Neuronal stem cell (in vitro differentiated cells): ENCODE measurements around the gene PCDHGA4.
"Not testable (repeated sequence)": the region's sequence is repeated elsewhere in the genome, so short reads cannot be mapped to it uniquely, and the experiment has no call there.

Experiments
- DNase-seq: peaks from one replicate; pipeline ENCODE4 v3.0.0-alpha.2; 2013; ENCODE audit warnings: low spot score
- H2AFZ ChIP-seq: one replicate; pipeline ENCODE4 v1.6.1; 2013; ENCODE audit warnings: mild to moderate bottlenecking, low read length, inconsistent platforms
- H2AK5ac ChIP-seq: 2 replicates; pipeline ENCODE4 v1.6.1; 2013; ENCODE audit warnings: low read depth, mild to moderate bottlenecking, inconsistent platforms, low read length, moderate library complexity, mixed read lengths
- H2BK120ac ChIP-seq: 2 replicates; pipeline ENCODE4 v1.6.1; 2013; ENCODE audit warnings: low read depth, mild to moderate bottlenecking, inconsistent platforms, low read length, moderate library complexity, mixed read lengths
- H2BK12ac ChIP-seq: one replicate; pipeline ENCODE4 v1.6.1; 2013; ENCODE audit warnings: low read length, inconsistent platforms
- H2BK15ac ChIP-seq: 2 replicates; pipeline ENCODE4 v1.6.1; 2013; ENCODE audit warnings: mild to moderate bottlenecking, low read length, inconsistent platforms, mixed read lengths
- H2BK5ac ChIP-seq: one replicate; pipeline ENCODE4 v1.6.1; 2013; ENCODE audit warnings: inconsistent platforms, mild to moderate bottlenecking, low read length, moderate library complexity
- H3K14ac ChIP-seq: one replicate; pipeline ENCODE4 v1.6.1; 2013; ENCODE audit warnings: low read length, inconsistent platforms
- H3K18ac ChIP-seq: 2 replicates; pipeline ENCODE4 v1.6.1; 2013; ENCODE audit warnings: low read length, inconsistent platforms
- H3K23ac ChIP-seq: 2 replicates; pipeline ENCODE4 v1.6.1; 2013; ENCODE audit warnings: low read depth, mild to moderate bottlenecking, mixed read lengths, low read length, inconsistent platforms; ENCODE audit not compliant: poor library complexity
- H3K27ac ChIP-seq: replicated peaks from 3 replicates; pipeline ENCODE4 v1.5.1; 2013; ENCODE audit warnings: low read length, inconsistent platforms
- H3K27me3 ChIP-seq, 3 experiments: 2 replicates each; pipeline ENCODE4 v1.6.1; 2013; ENCODE audit warnings: low read length in 3 of 3, mild to moderate bottlenecking in 2 of 3, inconsistent platforms in 1 of 3, low read depth in 1 of 3, mixed read lengths in 1 of 3, moderate library complexity in 1 of 3; ENCODE audit not compliant: control insufficient read depth in 3 of 3, insufficient read depth in 3 of 3
- H3K36me3 ChIP-seq, 2 donors: replicated peaks in 1 of 2; 2 replicates each; pipeline ENCODE4 v1.6.1; 2013; ENCODE audit warnings: low read length in 2 of 2; ENCODE audit not compliant: control insufficient read depth in 2 of 2, insufficient read depth in 2 of 2
- H3K4ac ChIP-seq: 2 replicates; pipeline ENCODE4 v1.6.1; 2013; ENCODE audit warnings: inconsistent platforms, mild to moderate bottlenecking, low read length, moderate library complexity
- H3K4me1 ChIP-seq, 2 donors: 1 replicate in 1 of 2; 2 replicates in 1 of 2; pipeline ENCODE4 v1.6.1; 2013; ENCODE audit warnings: low read length in 2 of 2, low read depth in 1 of 2; ENCODE audit not compliant: control insufficient read depth in 2 of 2, insufficient read depth in 1 of 2
- H3K4me2 ChIP-seq: one replicate; pipeline ENCODE4 v1.6.1; 2013; ENCODE audit warnings: mild to moderate bottlenecking, low read length, inconsistent platforms; ENCODE audit not compliant: insufficient read depth, poor library complexity, severe bottlenecking
- H3K4me3 ChIP-seq, 2 donors: 2 replicates each; pipeline ENCODE4 v1.5.1; 2013; ENCODE audit warnings: low read length in 2 of 2, mild to moderate bottlenecking in 2 of 2, inconsistent platforms in 1 of 2, moderate library complexity in 1 of 2
- H3K79me1 ChIP-seq: one replicate; pipeline ENCODE4 v1.6.1; 2013; ENCODE audit warnings: low read depth, mild to moderate bottlenecking, inconsistent platforms, low read length, moderate library complexity
- H3K9ac ChIP-seq: one replicate; pipeline ENCODE4 v1.6.1; 2013; ENCODE audit warnings: mild to moderate bottlenecking, low read depth, low read length, inconsistent platforms; ENCODE audit not compliant: poor library complexity
- H3K9me3 ChIP-seq, 2 donors: replicated peaks in 1 of 2; 2 replicates each; pipeline versions ENCODE3 to v1.6.1; 2013; ENCODE audit warnings: low read length in 2 of 2, mild to moderate bottlenecking in 2 of 2, inconsistent platforms in 1 of 2, low read depth in 1 of 2, mixed read lengths in 1 of 2, moderate library complexity in 1 of 2; ENCODE audit not compliant: control insufficient read depth in 2 of 2, insufficient read depth in 1 of 2
- H4K8ac ChIP-seq: one replicate; pipeline ENCODE4 v1.6.1; 2013; ENCODE audit warnings: low read depth, mild to moderate bottlenecking, inconsistent platforms, low read length, moderate library complexity
- H4K91ac ChIP-seq: one replicate; pipeline ENCODE4 v1.6.1; 2013; ENCODE audit warnings: low read length, low read depth, mild to moderate bottlenecking, inconsistent platforms; ENCODE audit not compliant: poor library complexity
- WGBS, 2 donors: extraction: QIAGEN DNeasy Blood & Tissue Kit; methylation state at CpG; one replicate each; pipeline ENCODE4 v1.1.7; 2013; ENCODE audit warnings: missing lambda C conversion rate in 2 of 2, mixed read lengths in 1 of 2; ENCODE audit not compliant: insufficient read length in 2 of 2, insufficient replicate concordance in 1 of 2; ENCODE audit errors: extremely low coverage in 2 of 2; 5-methylcytosine and 5-hydroxymethylcytosine counted together

The PCDHGA4 gene

GRCh38 chr5:141343953-141344463 is 10.8 kb upstream of the PCDHGA4 start:
- Histone ChIP-seq H3K23ac (no peak overlapping the region), H3K4me1 (no peaks in the 10 kb centered on the region), H2BK15ac (no peak overlapping the region), H3K4ac (no peak overlapping the region), H2BK12ac (no peak overlapping the region), H3K14ac (no peak overlapping the region), H3K9ac (no peak overlapping the region), H2AFZ (peak overlapping the region; percentile 54), H4K8ac (no peak overlapping the region), H3K36me3 (no peaks in the 10 kb centered on the region), H2AK5ac (no peak overlapping the region), H3K27ac (no peak overlapping the region), H4K91ac (no peak overlapping the region), H3K27me3 (no peaks in the 10 kb centered on the region), H3K79me1 (no peaks in the 10 kb centered on the region), H2BK120ac (no peak overlapping the region), H3K18ac (no peak overlapping the region), H2BK5ac (no peak overlapping the region), H3K4me3 (peak overlapping the region in 1 of 2 donors; percentile 25), H3K4me2 (no peak overlapping the region), H3K9me3 (peaks cover 20 to 32% of the 10 kb centered on the region in 2 donors)
- no peak for DNase-seq
- WGBS, 2 donors, result no CpG with 5 or more reads among the region's 31 CpGs

- H3K9ac ChIP-seq, result no peak overlapping the region
- H3K18ac ChIP-seq, result no peak overlapping the region
- no peak overlapping the region for H3K4ac ChIP-seq
- no peak for DNase-seq
- H3K4me3 ChIP-seq, result no peak overlapping the region
- H2BK12ac ChIP-seq, result no peak overlapping the region
- H2BK15ac ChIP-seq, result no peak overlapping the region
- WGBS, 2 donors, result no CpG with 5 or more reads among the region's 20 CpGs
- H3K27me3 ChIP-seq, result no peaks in the 10 kb centered on the region
- H3K27ac ChIP-seq, result no peak overlapping the region
- no peak overlapping the region for H3K23ac ChIP-seq
- peaks cover 14 to 22% of the 10 kb centered on the region in 2 donors for H3K9me3 ChIP-seq
- no peak overlapping the region for H2AFZ ChIP-seq
- H4K8ac ChIP-seq, result no peak overlapping the region
- no peak overlapping the region for H2BK5ac ChIP-seq
- H2AK5ac ChIP-seq, result no peak overlapping the region
- no peak overlapping the region for H3K14ac ChIP-seq
- H3K36me3 ChIP-seq, result no peaks in the 10 kb centered on the region
- no peak overlapping the region for H2BK120ac ChIP-seq
- H4K91ac ChIP-seq, result no peak overlapping the region
- no peaks in the 10 kb centered on the region for H3K79me1 ChIP-seq
- H3K4me1 ChIP-seq, result no peaks in the 10 kb centered on the region
- H3K4me2 ChIP-seq, result no peak overlapping the region
Observed at GRCh38 chr5:141345327-141345726, 9.5 kb upstream of the PCDHGA4 start.

GRCh38 chr5:141346017-141346416 is 8.8 kb upstream of the PCDHGA4 start:
- no CpG with 5 or more reads among the region's 35 CpGs for WGBS, 2 donors
- H3K14ac ChIP-seq, H3K27ac ChIP-seq, H2AK5ac ChIP-seq, H4K8ac ChIP-seq, H3K23ac ChIP-seq, H3K36me3 ChIP-seq, H2BK5ac ChIP-seq, H4K91ac ChIP-seq, H3K4me1 ChIP-seq, H3K4me3 ChIP-seq, DNase-seq, H3K4me2 ChIP-seq, H3K79me1 ChIP-seq, H3K18ac ChIP-seq, H3K4ac ChIP-seq, H2BK15ac ChIP-seq, H2AFZ ChIP-seq, H3K9ac ChIP-seq, H3K27me3 ChIP-seq, H2BK12ac ChIP-seq, H2BK120ac ChIP-seq: not testable (repeated sequence)
- H3K9me3 ChIP-seq, result peaks cover 16 to 26% of the 10 kb centered on the region in 2 donors

GRCh38 chr5:141349917-141350619 is 4.8 kb upstream of the PCDHGA4 start, which contains the start of gene PCDHGB1:
PCDHGB1 (plus strand) TSS chr5:141350099; CDS start chr5:141350261, 162 bp downstream.
- Histone ChIP-seq H3K27me3 (no peaks in the 10 kb centered on the region), H3K4me2 (no peak within 1 kb of the TSS), H4K91ac (no peak within 1 kb of the TSS), H3K4me1 (no peaks in the 10 kb centered on the region), H3K36me3 (no peaks in the 10 kb centered on the region), H3K18ac (no peak within 1 kb of the TSS), H2AK5ac (no peak within 1 kb of the TSS), H3K9ac (no peak within 1 kb of the TSS), H2AFZ (peak within 1 kb of the TSS; percentile 84), H3K4me3 (peak within 1 kb of the TSS in 1 of 2 donors; percentile 20), H2BK5ac (no peak within 1 kb of the TSS), H3K9me3 (peaks cover 14 to 33% of the 10 kb centered on the region in 2 donors), H3K23ac (no peak within 1 kb of the TSS), H4K8ac (no peak within 1 kb of the TSS), H2BK15ac (no peak within 1 kb of the TSS), H3K79me1 (no peaks in the 10 kb centered on the region), H3K14ac (no peak within 1 kb of the TSS), H3K27ac (no peak within 1 kb of the TSS), H2BK120ac (no peak within 1 kb of the TSS), H2BK12ac (no peak within 1 kb of the TSS), H3K4ac (no peak within 1 kb of the TSS)
- no peak for DNase-seq
- WGBS, 2 donors, result 100% methylated on average over 3 to 7 of the region's 29 CpGs
